Prostate gland (tissue), 2 donors: ENCODE measurements around the gene GLCE.

Experiments used
- CTCF ChIP-seq, 4 experiments: fragments of 200-600 bp in 2 of 4; fragments of 450-650 bp in 2 of 4; sonication (generic) in 2 of 4; IDR thresholded peaks; 1 replicate in 3 of 4; 2 replicates in 1 of 4; pipeline ENCODE4 v1.5.1; 2016 to 2019; ENCODE audit warnings: antibody characterized with exemption in 4 of 4, mild to moderate bottlenecking in 2 of 4, moderate library complexity in 2 of 4
- POLR2A ChIP-seq: fragments of 450-650 bp; IDR thresholded peaks from one replicate; pipeline ENCODE4 v1.6.1; 2016; ENCODE audit warnings: antibody characterized with exemption, mild to moderate bottlenecking

GRCh38 chr15:69288531-69289341 is 128.3 kb downstream of the GLCE start:
- TF ChIP-seq POLR2A (no peak), CTCF (IDR thresholded peaks at IDR 0.05) (no peak)
